ENCODE results near the gene PAK6.

Gene PAK6

DNA sequence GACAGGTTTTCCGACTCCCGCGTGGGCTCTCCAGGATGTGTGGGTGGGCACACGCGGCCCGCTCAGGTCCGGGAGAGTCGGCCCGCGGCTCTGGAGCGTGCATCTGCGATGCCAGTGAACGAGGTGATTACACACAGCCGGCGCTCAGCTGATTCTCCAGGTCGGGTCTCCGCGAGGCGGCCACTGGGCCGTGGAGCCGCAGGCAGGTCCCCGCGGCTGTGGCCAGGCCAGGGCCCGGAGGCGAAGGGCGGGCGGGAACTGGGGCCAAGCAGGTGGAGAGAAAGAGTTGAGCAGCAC is 13.2 kb downstream of the PAK6 start:
- Histone ChIP-seq H3K9ac (ENCODE audit: low read length) (peak overlapping the region; percentile 52), H3K27me3 (ENCODE audit: control insufficient read depth, insufficient read depth, low read length) (peaks cover 22% of the 10 kb centered on the region), H3K4me3 (ENCODE audit: low read length) (no peak overlapping the region), H3K9me3 (ENCODE audit: control insufficient read depth, low read length) (no peaks in the 10 kb centered on the region), H3K4me1 (ENCODE audit: control insufficient read depth, insufficient read depth, low read length) (peaks cover 13% of the 10 kb centered on the region), H3K36me3 (ENCODE audit: control insufficient read depth, insufficient read depth, low read length) (no peaks in the 10 kb centered on the region)

DNA sequence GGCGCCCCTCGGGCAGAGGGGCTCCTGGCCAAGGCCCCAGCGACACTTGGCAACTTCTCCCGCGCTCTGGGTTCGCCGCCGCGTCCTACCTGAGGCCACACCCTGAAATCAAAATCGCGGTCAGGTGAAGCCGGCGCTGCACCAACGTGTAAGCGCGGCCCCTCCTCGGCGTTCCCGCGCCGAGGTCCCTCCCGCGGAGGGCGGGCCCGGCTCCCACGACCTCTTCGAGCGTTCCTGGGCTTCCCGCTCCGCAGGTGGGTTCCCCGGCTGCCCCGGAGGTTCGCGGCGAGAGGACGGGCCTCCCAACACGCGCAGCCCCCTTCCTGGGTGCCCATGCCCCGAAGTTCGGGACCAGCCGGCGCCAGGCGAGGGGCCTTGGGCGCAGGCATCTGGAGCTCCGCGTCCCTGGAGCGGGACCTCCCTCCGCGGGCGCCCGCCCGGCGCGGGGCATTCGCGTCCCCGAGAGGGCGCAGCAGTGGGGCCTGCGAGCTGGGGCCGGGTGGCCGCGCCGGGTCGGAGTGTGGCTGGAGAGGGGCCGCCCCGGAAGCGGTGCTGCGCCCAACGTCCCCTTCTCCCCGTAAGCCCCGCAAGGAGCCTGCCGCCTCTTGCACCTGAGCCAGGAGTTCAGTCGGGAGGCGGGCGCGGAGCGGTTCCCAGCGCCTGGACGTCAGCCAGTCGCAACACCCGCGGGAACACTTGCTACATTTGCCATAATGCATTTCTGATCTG is 13.7 kb downstream of the PAK6 start:
- H3K9ac ChIP-seq (ENCODE audit: low read length) = peak overlapping the region; percentile 52
- no peaks in the 10 kb centered on the region for H3K36me3 ChIP-seq (ENCODE audit: control insufficient read depth, insufficient read depth, low read length)
- H3K4me3 ChIP-seq (ENCODE audit: low read length) = peak overlapping the region; percentile 44
- no peaks in the 10 kb centered on the region for H3K9me3 ChIP-seq (ENCODE audit: control insufficient read depth, low read length)
- H3K27me3 ChIP-seq (ENCODE audit: control insufficient read depth, insufficient read depth, low read length) = peaks cover 22% of the 10 kb centered on the region
- peaks cover 13% of the 10 kb centered on the region for H3K4me1 ChIP-seq (ENCODE audit: control insufficient read depth, insufficient read depth, low read length)

DNA sequence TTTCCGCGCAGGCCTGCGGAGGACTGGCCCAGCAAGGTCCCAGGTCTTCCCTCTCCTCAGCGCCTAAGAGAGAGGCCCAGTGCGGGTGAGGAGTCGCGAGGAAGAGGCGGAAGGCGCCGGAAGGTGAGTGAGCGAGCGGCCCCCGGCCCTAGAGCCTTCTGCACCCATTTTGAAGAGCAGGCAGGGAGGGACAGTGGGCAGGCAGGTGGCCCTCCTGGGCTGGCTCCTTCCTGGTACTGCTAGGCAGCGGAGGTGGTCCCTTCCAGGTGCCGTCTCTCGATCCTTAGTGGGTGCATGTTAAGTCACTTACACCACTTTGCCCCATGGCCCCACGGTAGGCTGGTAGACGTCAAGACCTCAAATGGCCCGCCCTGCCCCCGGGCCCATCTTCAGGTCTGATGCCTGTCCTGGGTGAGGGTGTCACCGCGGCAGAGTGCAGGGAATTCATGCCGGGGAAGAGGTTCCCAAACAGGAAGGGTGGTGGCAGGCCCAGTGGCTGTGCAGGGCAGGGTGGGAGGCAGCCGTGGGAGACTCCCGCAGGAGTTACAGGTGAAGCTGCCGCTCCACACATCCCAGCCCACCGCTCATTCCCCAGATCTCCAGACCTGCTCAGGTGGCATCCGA is 14.4 kb downstream of the PAK6 start:
- Histone ChIP-seq H3K4me1 (ENCODE audit: control insufficient read depth, insufficient read depth, low read length) (peaks cover 13% of the 10 kb centered on the region), H3K27me3 (ENCODE audit: control insufficient read depth, insufficient read depth, low read length) (peaks cover 22% of the 10 kb centered on the region), H3K9me3 (ENCODE audit: control insufficient read depth, low read length) (no peaks in the 10 kb centered on the region), H3K9ac (ENCODE audit: low read length) (peak overlapping the region; percentile 52), H3K4me3 (ENCODE audit: low read length) (peak overlapping the region; percentile 44), H3K36me3 (ENCODE audit: control insufficient read depth, insufficient read depth, low read length) (no peaks in the 10 kb centered on the region)

DNA sequence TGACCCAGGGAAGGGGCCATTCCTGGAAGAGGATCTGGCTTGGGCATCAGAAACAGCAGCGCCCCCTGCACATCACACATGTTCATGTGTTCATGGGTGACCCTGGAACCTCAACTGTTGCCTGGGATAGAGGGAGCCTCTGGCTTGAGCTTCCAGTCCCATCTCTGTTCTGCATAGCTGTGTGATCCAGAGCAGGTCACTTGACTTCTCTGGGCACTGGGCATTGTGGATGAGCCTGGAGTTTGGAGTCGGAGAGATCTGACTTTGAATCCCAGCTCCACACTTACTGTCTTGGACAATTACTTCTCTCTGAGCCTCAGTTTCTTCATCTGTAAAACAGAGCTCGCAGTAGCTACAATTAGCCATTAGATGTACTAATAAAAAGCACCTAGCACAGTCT is 15.6 kb downstream of the PAK6 start:
- Histone ChIP-seq H3K9me3 (ENCODE audit: control insufficient read depth, low read length) (no peaks in the 10 kb centered on the region), H3K36me3 (ENCODE audit: control insufficient read depth, insufficient read depth, low read length) (no peaks in the 10 kb centered on the region), H3K4me3 (ENCODE audit: low read length) (no peak overlapping the region), H3K4me1 (ENCODE audit: control insufficient read depth, insufficient read depth, low read length) (peaks cover 13% of the 10 kb centered on the region), H3K9ac (ENCODE audit: low read length) (no peak overlapping the region), H3K27me3 (ENCODE audit: control insufficient read depth, insufficient read depth, low read length) (peaks cover 22% of the 10 kb centered on the region)

DNA sequence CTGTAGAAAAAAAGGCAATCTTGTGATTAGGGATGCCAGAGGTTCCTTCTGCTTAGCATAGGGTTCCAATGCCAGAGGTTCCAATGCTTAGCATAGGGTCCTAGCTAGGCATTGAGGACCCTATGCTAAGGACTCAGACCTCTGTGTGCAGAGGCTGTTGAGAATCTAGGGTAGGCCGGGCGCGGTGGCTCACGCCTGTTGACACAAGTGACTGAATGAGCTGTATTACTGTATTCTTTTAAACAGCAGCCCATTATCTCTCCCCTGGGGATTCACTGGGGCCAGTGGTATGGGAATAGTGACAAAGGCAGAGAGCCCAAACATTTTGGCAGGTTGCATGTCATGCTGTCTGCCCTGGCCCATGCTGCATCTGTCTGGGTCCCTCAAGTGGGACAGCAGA is 16.2 kb downstream of the PAK6 start:
- Histone ChIP-seq H3K36me3 (ENCODE audit: control insufficient read depth, insufficient read depth, low read length) (no peaks in the 10 kb centered on the region), H3K27me3 (ENCODE audit: control insufficient read depth, insufficient read depth, low read length) (peaks cover 22% of the 10 kb centered on the region)

DNA sequence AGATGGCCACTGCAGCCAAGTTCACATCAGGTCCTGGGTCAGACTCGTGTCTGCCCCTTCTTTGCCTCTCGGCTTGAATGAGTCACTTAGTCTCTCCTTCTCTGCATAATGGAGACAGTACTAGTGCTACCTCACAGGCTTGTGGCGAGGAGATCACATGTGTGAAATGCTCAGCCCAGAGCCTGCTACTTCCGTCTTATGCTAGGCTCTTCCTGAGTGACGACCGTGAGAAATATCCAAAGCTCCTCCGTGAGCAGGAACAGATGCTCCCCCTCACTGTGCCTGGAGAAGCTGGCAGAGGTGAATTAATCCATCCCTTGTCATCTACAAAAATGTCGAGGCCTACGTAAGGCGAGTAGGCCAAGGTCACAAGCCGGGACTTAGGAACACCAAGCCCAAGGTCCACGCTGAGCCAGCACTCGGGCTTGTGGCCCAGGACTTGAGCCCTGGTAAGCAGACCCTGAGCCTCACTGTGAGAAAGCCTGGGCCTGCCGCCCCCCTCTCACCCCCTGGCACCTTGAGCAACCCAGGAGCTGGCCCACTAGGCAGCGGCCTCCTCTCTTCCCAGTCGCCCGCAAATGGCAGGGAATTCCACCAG is 17.9 kb downstream of the PAK6 start:
- Histone ChIP-seq H3K4me1 (ENCODE audit: control insufficient read depth, insufficient read depth, low read length) (peaks cover 13% of the 10 kb centered on the region), H3K27me3 (ENCODE audit: control insufficient read depth, insufficient read depth, low read length) (peaks cover 21% of the 10 kb centered on the region), H3K9ac (ENCODE audit: low read length) (no peak overlapping the region), H3K4me3 (ENCODE audit: low read length) (no peak overlapping the region), H3K36me3 (ENCODE audit: control insufficient read depth, insufficient read depth, low read length) (no peaks in the 10 kb centered on the region), H3K9me3 (ENCODE audit: control insufficient read depth, low read length) (no peaks in the 10 kb centered on the region)

More for the DNA sequence above, 16.2 kb downstream of the PAK6 start:
- no peaks in the 10 kb centered on the region for H3K9me3 ChIP-seq (ENCODE audit: control insufficient read depth, low read length)
- H3K9ac ChIP-seq (ENCODE audit: low read length) = no peak overlapping the region
- peaks cover 13% of the 10 kb centered on the region for H3K4me1 ChIP-seq (ENCODE audit: control insufficient read depth, insufficient read depth, low read length)
- H3K4me3 ChIP-seq (ENCODE audit: low read length) = no peak overlapping the region

DNA sequence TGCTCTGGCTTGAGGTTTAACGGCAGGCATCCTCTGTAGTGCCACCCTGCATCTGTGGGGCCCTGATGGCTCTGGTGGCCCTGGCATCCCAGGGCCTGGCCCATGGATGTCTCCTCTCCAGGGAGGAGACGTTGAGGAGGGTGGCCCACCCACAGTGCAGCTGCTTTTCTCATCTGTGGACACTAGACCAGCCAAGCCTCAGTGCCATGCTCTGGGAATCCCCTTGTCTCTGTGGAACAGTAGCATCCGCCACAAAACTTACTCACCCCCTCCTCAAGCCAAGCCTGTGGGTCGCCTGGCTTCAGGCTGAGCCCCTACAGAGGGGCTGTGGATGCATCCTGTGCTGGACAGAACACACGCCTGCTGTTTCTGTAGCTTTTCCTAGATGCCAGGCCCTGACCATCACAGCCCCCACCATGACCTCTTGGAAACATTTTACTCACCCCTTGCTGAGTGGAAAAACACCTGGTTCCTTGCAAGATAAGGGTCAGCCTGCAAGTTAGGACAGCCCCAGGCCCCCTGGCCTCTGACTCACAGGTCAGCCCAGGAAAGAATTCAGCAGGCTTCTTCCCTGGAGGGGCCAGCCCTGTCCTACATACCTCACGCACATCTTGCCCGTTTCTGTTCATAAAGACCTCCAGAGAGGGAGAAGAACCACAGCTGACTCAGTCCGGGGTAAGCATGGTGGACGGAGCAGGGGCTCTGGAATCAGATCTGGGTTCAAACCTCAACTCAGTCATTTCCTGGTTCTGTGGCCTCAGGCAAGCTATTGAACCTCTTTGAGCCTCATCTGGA is 19.0 kb downstream of the PAK6 start:
- no peak overlapping the region for H3K9ac ChIP-seq (ENCODE audit: low read length)
- no peak overlapping the region for H3K4me3 ChIP-seq (ENCODE audit: low read length)
- peaks cover 9% of the 10 kb centered on the region for H3K4me1 ChIP-seq (ENCODE audit: control insufficient read depth, insufficient read depth, low read length)
- H3K36me3 ChIP-seq (ENCODE audit: control insufficient read depth, insufficient read depth, low read length) = no peaks in the 10 kb centered on the region
- no peaks in the 10 kb centered on the region for H3K9me3 ChIP-seq (ENCODE audit: control insufficient read depth, low read length)
- H3K27me3 ChIP-seq (ENCODE audit: control insufficient read depth, insufficient read depth, low read length) = peaks cover 11% of the 10 kb centered on the region

DNA sequence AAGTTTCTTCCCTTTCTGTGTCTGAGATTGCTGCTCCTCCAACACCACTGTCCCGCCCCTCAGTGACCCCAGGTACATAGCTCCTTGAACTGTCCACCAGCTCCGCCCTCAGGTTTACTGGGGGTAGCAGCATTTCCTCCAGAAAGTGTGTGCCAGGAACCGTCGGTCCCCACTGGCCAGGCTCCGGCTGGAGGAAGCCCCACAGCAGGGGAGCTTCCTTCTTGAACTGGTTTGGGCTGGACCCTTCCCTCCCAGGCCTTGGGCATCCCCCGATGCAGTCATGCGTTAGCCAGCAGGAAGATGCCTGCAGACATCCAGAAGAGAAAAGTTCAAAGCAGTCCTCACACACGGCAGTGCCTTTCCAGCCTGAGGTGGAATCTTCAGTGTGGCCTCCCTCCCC is 19.7 kb downstream of the PAK6 start:
- no peak overlapping the region for H3K4me3 ChIP-seq (ENCODE audit: low read length)
- peaks cover 4% of the 10 kb centered on the region for H3K27me3 ChIP-seq (ENCODE audit: control insufficient read depth, insufficient read depth, low read length)
- no peak overlapping the region for H3K9ac ChIP-seq (ENCODE audit: low read length)
- no peaks in the 10 kb centered on the region for H3K36me3 ChIP-seq (ENCODE audit: control insufficient read depth, insufficient read depth, low read length)
- H3K4me1 ChIP-seq (ENCODE audit: control insufficient read depth, insufficient read depth, low read length) = peaks cover 4% of the 10 kb centered on the region
- no peaks in the 10 kb centered on the region for H3K9me3 ChIP-seq (ENCODE audit: control insufficient read depth, low read length)

DNA sequence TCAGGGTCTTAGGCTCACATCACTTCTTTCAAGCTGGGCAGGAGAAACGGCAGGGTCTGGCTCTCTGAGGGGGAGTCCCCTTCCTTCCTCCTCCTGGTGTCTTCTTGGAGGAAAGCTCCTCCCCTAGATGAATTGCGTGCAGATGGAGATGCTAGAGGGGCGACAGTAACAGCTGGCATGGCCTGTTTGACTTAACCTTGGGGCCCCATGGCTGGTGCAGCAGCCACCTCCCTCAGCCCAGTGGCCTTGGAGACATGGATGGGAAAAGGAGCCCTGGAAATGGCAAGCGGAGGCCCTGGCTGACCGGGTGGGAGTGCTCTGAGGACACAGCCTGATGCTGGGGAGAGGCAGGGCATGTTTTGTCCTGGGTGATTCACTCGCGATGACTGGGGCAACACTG is 20.2 kb downstream of the PAK6 start:
- no peaks in the 10 kb centered on the region for H3K27me3 ChIP-seq (ENCODE audit: control insufficient read depth, insufficient read depth, low read length)
- H3K9ac ChIP-seq (ENCODE audit: low read length) = no peak overlapping the region
- H3K9me3 ChIP-seq (ENCODE audit: control insufficient read depth, low read length) = no peaks in the 10 kb centered on the region
- no peaks in the 10 kb centered on the region for H3K36me3 ChIP-seq (ENCODE audit: control insufficient read depth, insufficient read depth, low read length)
- H3K4me3 ChIP-seq (ENCODE audit: low read length) = no peak overlapping the region
- no peaks in the 10 kb centered on the region for H3K4me1 ChIP-seq (ENCODE audit: control insufficient read depth, insufficient read depth, low read length)

DNA sequence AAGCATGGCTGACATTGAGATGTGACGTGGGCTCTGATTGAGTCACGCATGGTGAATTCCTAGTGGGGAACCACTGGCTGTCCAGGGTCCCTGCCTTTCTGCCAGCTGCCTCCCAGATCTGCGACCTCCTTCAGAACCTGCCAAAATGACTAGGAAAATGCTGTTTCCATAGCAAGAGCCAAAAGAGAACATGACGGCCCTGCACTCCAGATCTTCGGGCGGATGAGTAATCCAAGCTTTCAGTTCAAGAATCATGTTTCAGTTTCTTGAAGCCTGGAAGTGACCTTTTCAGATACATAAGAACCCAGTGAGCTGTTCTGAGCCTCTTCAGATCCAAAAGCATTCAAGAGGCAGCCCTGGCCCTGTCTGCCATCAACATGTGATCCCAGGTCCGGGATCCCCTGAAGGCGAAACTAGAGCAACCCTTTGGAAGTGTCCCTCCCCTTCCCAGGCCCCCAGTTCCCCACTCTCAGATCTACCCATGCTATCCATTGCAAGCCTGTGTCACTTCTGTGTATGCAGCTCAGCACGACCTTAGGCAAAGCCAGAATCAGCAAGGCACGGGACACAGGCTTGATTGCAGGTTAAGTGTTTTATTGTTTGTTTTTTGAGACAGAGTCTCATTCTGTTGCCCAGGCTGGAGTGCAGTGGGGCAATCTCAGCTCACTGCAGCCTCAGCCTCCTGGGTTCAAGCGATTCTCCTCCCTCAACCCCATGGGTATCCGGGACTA is 24.3 kb downstream of the PAK6 start:
- H3K4me3 ChIP-seq (ENCODE audit: low read length) = no peak overlapping the region
- no peaks in the 10 kb centered on the region for H3K27me3 ChIP-seq (ENCODE audit: control insufficient read depth, insufficient read depth, low read length)
- no peaks in the 10 kb centered on the region for H3K9me3 ChIP-seq (ENCODE audit: control insufficient read depth, low read length)
- H3K9ac ChIP-seq (ENCODE audit: low read length) = no peak overlapping the region
- no peaks in the 10 kb centered on the region for H3K36me3 ChIP-seq (ENCODE audit: control insufficient read depth, insufficient read depth, low read length)
- peaks cover 11% of the 10 kb centered on the region for H3K4me1 ChIP-seq (ENCODE audit: control insufficient read depth, insufficient read depth, low read length)

DNA sequence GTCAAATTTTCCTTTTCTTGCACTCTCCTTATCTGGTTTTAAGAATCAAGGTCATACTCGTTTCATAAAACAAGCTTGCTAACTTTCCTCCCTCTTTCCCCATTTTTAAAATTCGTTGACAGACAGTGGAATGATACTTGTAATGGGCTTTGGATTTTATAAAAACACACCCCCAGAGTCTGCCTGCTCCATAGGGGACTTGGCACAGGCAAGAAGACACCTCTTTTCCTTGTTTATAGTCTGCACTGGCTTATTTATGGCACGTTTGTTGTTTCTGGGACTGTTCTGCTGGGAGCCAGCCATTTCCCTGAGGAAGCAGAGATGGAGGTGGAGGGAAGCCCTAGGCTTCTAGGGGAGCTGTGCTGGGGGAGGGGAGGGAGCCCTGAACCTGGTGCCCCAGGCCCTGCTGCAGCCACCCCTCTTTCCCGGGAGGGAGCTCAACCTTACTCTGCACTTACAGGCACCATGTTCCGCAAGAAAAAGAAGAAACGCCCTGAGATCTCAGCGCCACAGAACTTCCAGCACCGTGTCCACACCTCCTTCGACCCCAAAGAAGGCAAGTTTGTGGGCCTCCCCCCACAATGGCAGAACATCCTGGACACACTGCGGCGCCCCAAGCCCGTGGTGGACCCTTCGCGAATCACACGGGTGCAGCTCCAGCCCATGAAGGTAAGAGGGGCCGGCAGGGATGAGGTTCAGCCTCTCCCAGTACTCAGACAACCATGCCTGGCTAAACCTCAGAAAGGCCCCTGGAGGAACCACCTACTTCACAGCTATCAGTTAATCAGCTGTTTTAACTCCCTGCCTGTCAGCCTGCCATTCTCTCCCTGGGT is 25.7 kb downstream of the PAK6 start:
- H3K4me1 ChIP-seq (ENCODE audit: control insufficient read depth, insufficient read depth, low read length) = peaks cover 11% of the 10 kb centered on the region
- no peak overlapping the region for H3K4me3 ChIP-seq (ENCODE audit: low read length)
- H3K9ac ChIP-seq (ENCODE audit: low read length) = no peak overlapping the region
- H3K9me3 ChIP-seq (ENCODE audit: control insufficient read depth, low read length) = no peaks in the 10 kb centered on the region
- H3K27me3 ChIP-seq (ENCODE audit: control insufficient read depth, insufficient read depth, low read length) = no peaks in the 10 kb centered on the region
- H3K36me3 ChIP-seq (ENCODE audit: control insufficient read depth, insufficient read depth, low read length) = no peaks in the 10 kb centered on the region

All from mucosa of stomach (tissue), 1 donor.